H9 (cell line): ENCODE data around the gene USP6NL. TPM values are rescaled to one million over a fixed set of nuclear protein-coding genes. Genes with fewer than 3 reads are reported as not detected.

ENCODE experiments used
- DNase-seq: peaks from one replicate; pipeline ENCODE4 v3.0.0-alpha.2; 2017
- H2AFZ ChIP-seq: one replicate; pipeline ENCODE4 v1.6.1; 2013; ENCODE audit warnings: mild to moderate bottlenecking, low read length, control low read depth, moderate library complexity
- H2AK5ac ChIP-seq: 2 replicates; pipeline ENCODE4 v1.6.1; 2013; ENCODE audit warnings: low read length, control low read depth, mixed read lengths; ENCODE audit not compliant: insufficient read length
- H2BK120ac ChIP-seq: one replicate; pipeline ENCODE4 v1.6.1; 2013; ENCODE audit warnings: low read depth, mild to moderate bottlenecking, low read length, control low read depth, inconsistent platforms; ENCODE audit not compliant: poor library complexity, severe bottlenecking
- H2BK12ac ChIP-seq: 2 replicates; pipeline ENCODE4 v1.6.1; 2013; ENCODE audit warnings: low read length, control low read depth, mixed read lengths, low read depth; ENCODE audit not compliant: insufficient read length
- H2BK15ac ChIP-seq: 2 replicates; pipeline ENCODE4 v1.6.1; 2013; ENCODE audit warnings: low read depth, low read length, control low read depth
- H2BK20ac ChIP-seq: one replicate; pipeline ENCODE4 v1.6.1; 2013; ENCODE audit warnings: low read depth, mild to moderate bottlenecking, low read length, control low read depth, inconsistent platforms; ENCODE audit not compliant: poor library complexity, severe bottlenecking
- H2BK5ac ChIP-seq: 2 replicates; pipeline ENCODE4 v1.6.1; 2013; ENCODE audit warnings: low read length, control low read depth, mixed read lengths; ENCODE audit not compliant: insufficient read length
- H3K14ac ChIP-seq: 2 replicates; pipeline ENCODE4 v1.6.1; 2013; ENCODE audit warnings: low read length, control low read depth; ENCODE audit not compliant: insufficient read depth
- H3K18ac ChIP-seq: 2 replicates; pipeline ENCODE4 v1.6.1; 2013; ENCODE audit warnings: low read depth, mild to moderate bottlenecking, mixed read lengths, low read length, control low read depth; ENCODE audit not compliant: insufficient read length
- H3K23ac ChIP-seq: 2 replicates; pipeline ENCODE4 v1.6.1; 2013; ENCODE audit warnings: low read length, control low read depth, mixed read lengths, low read depth; ENCODE audit not compliant: insufficient read length
- H3K23me2 ChIP-seq: 2 replicates; pipeline ENCODE4 v1.6.1; 2013; ENCODE audit warnings: low read depth, mild to moderate bottlenecking, mixed read lengths, low read length, control low read depth; ENCODE audit not compliant: insufficient read length, poor library complexity, severe bottlenecking
- H3K27ac ChIP-seq: 2 replicates; pipeline ENCODE4 v1.5.1; 2013; ENCODE audit warnings: low read length, control low read depth, mixed read lengths, low read depth; ENCODE audit not compliant: insufficient read length
- H3K27me3 ChIP-seq: 2 replicates; pipeline ENCODE4 v1.6.1; 2013; ENCODE audit warnings: low read length, control low read depth, inconsistent platforms; ENCODE audit not compliant: insufficient read depth
- H3K4ac ChIP-seq: 2 replicates; pipeline ENCODE4 v1.6.1; 2013; ENCODE audit warnings: low read depth, mild to moderate bottlenecking, control low read depth, inconsistent platforms, low read length, moderate library complexity
- H3K4me1 ChIP-seq: 2 replicates; pipeline ENCODE4 v1.6.1; 2013; ENCODE audit warnings: low read length, control low read depth, inconsistent platforms; ENCODE audit not compliant: insufficient read depth
- H3K4me2 ChIP-seq: 2 replicates; pipeline ENCODE4 v1.6.1; 2013; ENCODE audit warnings: low read length, control low read depth, mixed read lengths; ENCODE audit not compliant: insufficient read length, insufficient read depth
- H3K56ac ChIP-seq: 2 replicates; pipeline ENCODE4 v1.6.1; 2013; ENCODE audit warnings: low read depth, mild to moderate bottlenecking, mixed read lengths, low read length, control low read depth; ENCODE audit not compliant: insufficient read length
- H3K79me1 ChIP-seq: 2 replicates; pipeline ENCODE4 v1.6.1; 2013; ENCODE audit warnings: low read depth, mild to moderate bottlenecking, moderate library complexity, low read length, control low read depth, inconsistent platforms; ENCODE audit not compliant: insufficient read depth, poor library complexity, severe bottlenecking
- H3K79me2 ChIP-seq: 2 replicates; pipeline ENCODE4 v1.6.1; 2013; ENCODE audit warnings: low read length, control low read depth, inconsistent platforms; ENCODE audit not compliant: insufficient read depth
- H3K9ac ChIP-seq: 2 replicates; pipeline ENCODE4 v1.6.1; 2013; ENCODE audit warnings: low read length, control low read depth, mixed read lengths; ENCODE audit not compliant: insufficient read length; ENCODE audit errors: extremely low read depth
- H3K9me3 ChIP-seq: one replicate; pipeline ENCODE4 v1.6.1; 2013; ENCODE audit warnings: low read depth, low read length, inconsistent platforms; ENCODE audit not compliant: control insufficient read depth
- H3T11ph ChIP-seq: one replicate; pipeline ENCODE4 v1.6.1; 2013; ENCODE audit warnings: mild to moderate bottlenecking, low read length, control low read depth, inconsistent platforms
- H4K20me1 ChIP-seq: one replicate; pipeline ENCODE4 v1.6.1; 2013; ENCODE audit not compliant: control insufficient read depth, insufficient read length, insufficient read depth
- H4K5ac ChIP-seq: 2 replicates; pipeline ENCODE4 v1.6.1; 2013; ENCODE audit warnings: low read depth, mild to moderate bottlenecking, mixed read lengths, low read length, control low read depth; ENCODE audit not compliant: insufficient read length
- H4K8ac ChIP-seq: replicated peaks from 2 replicates; pipeline ENCODE4 v1.6.1; 2013; ENCODE audit warnings: low read length, control low read depth, mixed read lengths, low read depth; ENCODE audit not compliant: insufficient read length
- H4K91ac ChIP-seq: 2 replicates; pipeline ENCODE4 v1.6.1; 2013; ENCODE audit warnings: low read depth, mild to moderate bottlenecking, moderate library complexity, mixed read lengths, low read length, control low read depth; ENCODE audit not compliant: insufficient read length
- H3K27ac Mint-ChIP-seq, 3 experiments: 2 replicates in 2 of 3; 3 replicates in 1 of 3; pipeline ENCODE4 v1.8.0; 2020 to 2021; ENCODE audit warnings: mixed read lengths in 3 of 3, mild to moderate bottlenecking in 1 of 3, moderate library complexity in 1 of 3
- H3K27me3 Mint-ChIP-seq: 2 replicates; pipeline ENCODE4 v1.8.0; 2021; ENCODE audit warnings: low read depth, mild to moderate bottlenecking, moderate library complexity, mixed read lengths
- H3K36me3 Mint-ChIP-seq, 3 experiments: 2 replicates in 2 of 3; 3 replicates in 1 of 3; pipeline ENCODE4 v1.8.0; 2020 to 2021; ENCODE audit warnings: low read depth in 3 of 3, mixed read lengths in 3 of 3; ENCODE audit not compliant: insufficient read depth in 1 of 3
- H3K4me1 Mint-ChIP-seq, 2 experiments: 2 replicates each; pipeline ENCODE4 v1.8.0; 2020; ENCODE audit warnings: mixed read lengths in 2 of 2
- H3K4me3 Mint-ChIP-seq, 2 experiments: 2 replicates in 1 of 2; 3 replicates in 1 of 2; pipeline ENCODE4 v1.8.0; 2020 to 2021; ENCODE audit warnings: mild to moderate bottlenecking in 2 of 2, mixed read lengths in 2 of 2, moderate library complexity in 1 of 2
- H3K9me3 Mint-ChIP-seq, 2 experiments: 2 replicates in 1 of 2; 3 replicates in 1 of 2; pipeline ENCODE4 v1.8.0; 2020; ENCODE audit warnings: mild to moderate bottlenecking in 2 of 2, mixed read lengths in 2 of 2, moderate library complexity in 1 of 2
- CTCF ChIP-seq: fragments of 200-600 bp; sonication (generic); conservative IDR thresholded peaks from 3 replicates; pipeline ENCODE4 v1.8.0; 2021; ENCODE audit warnings: antibody characterized with exemption, mild to moderate bottlenecking
- WGBS: extraction: QIAGEN DNeasy Blood & Tissue Kit; methylation state at CpG from one replicate; pipeline ENCODE4 v1.1.7; 2013; ENCODE audit warnings: missing lambda C conversion rate, low lambda C conversion rate, mixed read lengths; ENCODE audit not compliant: insufficient read length; ENCODE audit errors: extremely low coverage; 5-methylcytosine and 5-hydroxymethylcytosine counted together
- total RNA-seq: library from RNA; stranded (reverse); gene quantifications from 2 replicates; pipeline ENCODE4 v1.2.1, GENCODE V29; 2021

The USP6NL gene
- total RNA-seq, 1 experiment from 2014 or later, result 28.3 TPM

- Histone ChIP-seq H2AFZ (no peak overlapping the region), H2AK5ac (no peak overlapping the region), H3K23ac (no peak overlapping the region), H2BK5ac (no peak overlapping the region), H2BK20ac (no peak overlapping the region), H4K5ac (no peak overlapping the region), H4K8ac (no peak overlapping the region), H4K91ac (no peak overlapping the region), H3K4ac (no peak overlapping the region), H2BK12ac (no peak overlapping the region), H2BK15ac (no peak overlapping the region), H3K79me2 (no peaks in the 10 kb centered on the region), H3K9ac (no peak overlapping the region), H3K56ac (no peak overlapping the region), H3K14ac (no peak overlapping the region), H3K18ac (no peak overlapping the region), H3K4me2 (no peak overlapping the region), H3T11ph (no peak overlapping the region), H4K20me1 (no peaks in the 10 kb centered on the region), H3K27me3 (no peaks in the 10 kb centered on the region), H3K4me1 (no peaks in the 10 kb centered on the region), H2BK120ac (no peak overlapping the region), H3K79me1 (peaks cover 2% of the 10 kb centered on the region), H3K23me2 (no peaks in the 10 kb centered on the region), H3K27ac (no peak overlapping the region), H3K9me3 (no peaks in the 10 kb centered on the region)
- H3K27me3 Mint-ChIP-seq, result no peaks in the 10 kb centered on the region
- no peaks in the 10 kb centered on the region for H3K9me3 Mint-ChIP-seq
- no peak for DNase-seq
- H3K27ac Mint-ChIP-seq, result no peak overlapping the region
- WGBS, result no CpG with 5 or more reads among the region's 3 CpGs
- peaks cover 0 to 4% (median 0%) of the 10 kb centered on the region in 3 experiments; a peak in 3 of 7 replicates for H3K36me3 Mint-ChIP-seq
- TF ChIP-seq CTCF, result no peak
- H3K4me1 Mint-ChIP-seq, result peaks cover 19 to 23% of the 10 kb centered on the region in 2 experiments
- no peak overlapping the region for H3K4me3 Mint-ChIP-seq
Observed at GRCh38 chr10:11506247-11506789, 105.1 kb downstream of the USP6NL start.
